Endothelial cell of umbilical vein (primary cell): ENCODE data around the gene LRRK1. TPM values are rescaled to one million over a fixed set of nuclear protein-coding genes. Genes with fewer than 3 reads are reported as not detected.

Experiments used
- BruUV-seq: library from RNA; stranded (reverse); fragments of 400-500 nt; replicated peaks from 2 replicates; lab custom pipeline; 2021; lab: Mats Ljungman, UMichigan
- CTCF ChIA-PET: fragments of 300-600, 350-600 bp; sonication (Branson Sonifier 250); formaldehyde crosslinking; loops from one replicate; lab custom pipeline; 2021; ENCODE audit warnings: antibody characterized with exemption, inconsistent platforms; lab: Charles Lee
- POLR2A ChIA-PET: fragments of 300-600, 350-600 bp; sonication (Branson Sonifier 250); formaldehyde crosslinking; loops from one replicate; lab custom pipeline; 2021; ENCODE audit warnings: antibody characterized with exemption, inconsistent platforms; lab: Charles Lee
- DNase-seq: peaks from one replicate; pipeline ENCODE4 v3.0.0-alpha.2; 2011; ENCODE audit warnings: low read depth, low spot score
- FAIRE-seq: peaks from 2 replicates; lab custom pipeline; 2011; peaks lifted over from hg19 to GRCh38; lab: Jason Lieb, UNC
- H2AFZ ChIP-seq: 2 replicates; pipeline ENCODE4 v1.6.0; 2012; ENCODE audit warnings: low read depth, low read length, control low read depth, inconsistent platforms
- H3K27ac ChIP-seq: 2 replicates; pipeline ENCODE4 v1.5.1; 2011; ENCODE audit warnings: low read depth, mild to moderate bottlenecking, control low read depth, low read length, moderate library complexity; ENCODE audit not compliant: insufficient read depth
- H3K27me3 ChIP-seq, 2 experiments: 2 replicates each; pipeline versions ENCODE4 v1.6.0 to v1.6.1; 2011; ENCODE audit warnings: low read length in 2 of 2, mixed read lengths in 1 of 2; ENCODE audit not compliant: control insufficient read depth in 2 of 2, insufficient read depth in 2 of 2
- H3K36me3 ChIP-seq, 2 experiments: 2 replicates in 1 of 2; 3 replicates in 1 of 2; pipeline ENCODE4 v1.5.1; 2011; ENCODE audit warnings: low read length in 2 of 2, mild to moderate bottlenecking in 1 of 2, moderate library complexity in 1 of 2; ENCODE audit not compliant: control insufficient read depth in 2 of 2, insufficient read depth in 2 of 2; ENCODE audit errors: extremely low read depth in 1 of 2
- H3K4me1 ChIP-seq: 3 replicates; pipeline ENCODE4 v1.5.1; 2011; ENCODE audit warnings: mild to moderate bottlenecking, low read length; ENCODE audit not compliant: control insufficient read depth, insufficient read depth; ENCODE audit errors: extremely low read depth
- H3K4me2 ChIP-seq: 2 replicates; pipeline ENCODE4 v1.6.1; 2011; ENCODE audit warnings: low read length, control low read depth, mixed read lengths; ENCODE audit not compliant: insufficient read depth
- H3K4me3 ChIP-seq, 3 experiments: fragments of 200-600 bp in 1 of 3; sonication (generic), shearing (Covaris generic) in 1 of 3; replicated peaks in 1 of 3; 2 replicates each; pipeline ENCODE4 v1.5.1; 2011 to 2016; ENCODE audit warnings: control low read depth in 3 of 3, low read length in 3 of 3, mild to moderate bottlenecking in 2 of 3, inconsistent platforms in 1 of 3, low read depth in 1 of 3, moderate library complexity in 1 of 3; ENCODE audit not compliant: insufficient read depth in 1 of 3
- H3K79me2 ChIP-seq: 2 replicates; pipeline ENCODE4 v1.6.0; 2012; ENCODE audit warnings: low read length, inconsistent platforms; ENCODE audit not compliant: control insufficient read depth, insufficient read depth
- H3K9ac ChIP-seq: replicated peaks from 2 replicates; pipeline ENCODE3; 2011; ENCODE audit warnings: low read length, control low read depth; ENCODE audit not compliant: insufficient read depth; ENCODE audit errors: extremely low read depth
- H3K9me1 ChIP-seq: replicated peaks from 3 replicates; pipeline ENCODE4 v1.6.0; 2011; ENCODE audit warnings: mild to moderate bottlenecking, low read length; ENCODE audit not compliant: control insufficient read depth, insufficient read depth; ENCODE audit errors: extremely low read depth
- H3K9me3 ChIP-seq: replicated peaks from 2 replicates; pipeline ENCODE4 v1.5.1; 2012; ENCODE audit warnings: low read length, inconsistent platforms; ENCODE audit not compliant: control insufficient read depth, insufficient read depth
- H4K20me1 ChIP-seq: replicated peaks from 2 replicates; pipeline ENCODE3; 2011; ENCODE audit warnings: mild to moderate bottlenecking, low read length; ENCODE audit not compliant: control insufficient read depth, insufficient read depth; ENCODE audit errors: extremely low read depth
- CTCF ChIP-seq, 2 donors: IDR thresholded peaks; 1 replicate in 1 of 2; 2 replicates in 1 of 2; pipeline ENCODE4 v1.5.1; 2011; ENCODE audit warnings: low read length in 2 of 2, mild to moderate bottlenecking in 2 of 2, moderate library complexity in 2 of 2, control low read depth in 1 of 2, inconsistent platforms in 1 of 2, low read depth in 1 of 2; ENCODE audit not compliant: insufficient read depth in 1 of 2; ENCODE audit errors: extremely low read depth in 1 of 2
- EZH2 ChIP-seq: IDR thresholded peaks from 2 replicates; pipeline ENCODE4 v1.6.1; 2012; ENCODE audit warnings: borderline replicate concordance, low read depth, mild to moderate bottlenecking, moderate library complexity, low read length, inconsistent platforms; ENCODE audit not compliant: severe bottlenecking
- FOS ChIP-seq: IDR thresholded peaks from 2 replicates; pipeline ENCODE4 v1.6.1; 2011; ENCODE audit warnings: mild to moderate bottlenecking, low read length, moderate library complexity, borderline replicate concordance; ENCODE audit not compliant: insufficient read depth
- GATA2 ChIP-seq: IDR thresholded peaks from 2 replicates; pipeline ENCODE4 v1.7.0; 2011; ENCODE audit warnings: low read depth, mild to moderate bottlenecking, moderate library complexity, mixed read lengths, low read length; ENCODE audit not compliant: insufficient read length, insufficient read depth
- JUN ChIP-seq: IDR thresholded peaks from 2 replicates; pipeline ENCODE4 v1.6.1; 2011; ENCODE audit warnings: borderline replicate concordance, low read depth; ENCODE audit not compliant: insufficient read length, insufficient read depth
- MAX ChIP-seq: IDR thresholded peaks from 2 replicates; pipeline ENCODE4 v1.6.1; 2011; ENCODE audit not compliant: insufficient read depth, insufficient read length
- MYC ChIP-seq: IDR thresholded peaks from one replicate; pipeline ENCODE4 v1.6.1; 2011; ENCODE audit warnings: mild to moderate bottlenecking, low read depth, low read length
- POLR2A ChIP-seq: IDR thresholded peaks from 2 replicates; pipeline ENCODE4 v1.6.1; 2012; ENCODE audit warnings: low read depth, mild to moderate bottlenecking, control low read depth, low read length
- POLR2AphosphoS5 ChIP-seq: IDR thresholded peaks from 2 replicates; pipeline ENCODE4 v1.6.1; 2012; ENCODE audit warnings: low read depth, mild to moderate bottlenecking, control low read depth, low read length, moderate library complexity; ENCODE audit not compliant: insufficient read depth
- dilution Hi-C: fragments of 300-500 bp; cut with MboI; formaldehyde crosslinking; loops from one replicate; pipeline ENCODE4 v1.15.0; 2019; ENCODE audit warnings: low sequenced_read_pairs; ENCODE audit not compliant: extremely low pct_ligation_motif_present
- intact Hi-C: fragments of 100-400 bp; cut with micrococcal nuclease; formaldehyde crosslinking; loops from one replicate; pipeline ENCODE4 v1.10.0; 2022
- polyA plus RNA-seq, 4 experiments: library from polyadenylated mRNA; depleted of rRNA in 3 of 4; stranded (reverse) in 3 of 4; unstranded in 1 of 4; fragments of >200 nt; gene quantifications; 2 replicates each; pipeline versions ENCODE4 v1.2.1 to v1.2.3, GENCODE V29; 2011 to 2012; ENCODE audit warnings: missing spikeins in 1 of 4
- total RNA-seq: library from RNA; stranded (reverse); gene quantifications from 2 replicates; pipeline ENCODE4 v1.2.3, GENCODE V29; 2021

The LRRK1 gene
- total and polyA plus RNA-seq, 2 donors (not counting 3 experiments of a cell fraction or from before 2014, with no cell fraction given), result 11.0 to 22.1 TPM

- H3K36me3 ChIP-seq, result peaks cover 0 to 30% of the 10 kb centered on the region in 2 experiments
- dilution Hi-C loops, result no loop called here
Measured at GRCh38 chr15:101059381-101060341, 140.5 kb downstream of the LRRK1 start.

More at GRCh38 chr15:101059381-101060341, 140.5 kb downstream of the LRRK1 start:
- ChIA-PET CTCF (interaction anchor here (1.2 kb wide), 1 partner anchor 11 kb away, joined by 3 read pairs; no protein-coding TSS in a partner anchor), POLR2A (no interaction called here)
- H3K9me1 ChIP-seq, result no peaks in the 10 kb centered on the region
- no peak for FAIRE-seq
- no peak overlapping the region for H3K4me3 ChIP-seq
- H3K79me2 ChIP-seq, result no peaks in the 10 kb centered on the region
- H3K27me3 ChIP-seq, result no peaks in the 10 kb centered on the region
- no peaks in the 10 kb centered on the region for H3K4me1 ChIP-seq
- TF ChIP-seq JUN (no peak), FOS (no peak), MAX (no peak), POLR2A (no peak), CTCF (IDR thresholded peaks at IDR 0.05; ENCODE audit: extremely low read depth in 1 of 2, insufficient read depth in 1 of 2, low read depth in 1 of 2, low read length in 2 of 2) (no peak), POLR2AphosphoS5 (no peak), GATA2 (no peak), EZH2 (no peak), MYC (no peak)
- no peak for DNase-seq
- H3K9me3 ChIP-seq, result no peaks in the 10 kb centered on the region
- no peak overlapping the region for H2AFZ ChIP-seq
- no peak overlapping the region for H3K4me2 ChIP-seq
- BruUV-seq, result no TSS peak
- no peaks in the 10 kb centered on the region for H4K20me1 ChIP-seq
- H3K27ac ChIP-seq, result no peak overlapping the region
- intact Hi-C loops, result no loop called here
- H3K9ac ChIP-seq, result no peak overlapping the region
